Measurements from ENCODE around the gene PCGF3.
"Not testable (repeated sequence)": the region's sequence is repeated elsewhere in the genome, so short reads cannot be mapped to it uniquely, and the experiment has no call there.

Gene PCGF3

GRCh38 chr4:683247-683897 lies 22.3 kb upstream of the PCGF3 start:
- DNase-seq (ENCODE audit: low spot score) = no peak

DNA sequence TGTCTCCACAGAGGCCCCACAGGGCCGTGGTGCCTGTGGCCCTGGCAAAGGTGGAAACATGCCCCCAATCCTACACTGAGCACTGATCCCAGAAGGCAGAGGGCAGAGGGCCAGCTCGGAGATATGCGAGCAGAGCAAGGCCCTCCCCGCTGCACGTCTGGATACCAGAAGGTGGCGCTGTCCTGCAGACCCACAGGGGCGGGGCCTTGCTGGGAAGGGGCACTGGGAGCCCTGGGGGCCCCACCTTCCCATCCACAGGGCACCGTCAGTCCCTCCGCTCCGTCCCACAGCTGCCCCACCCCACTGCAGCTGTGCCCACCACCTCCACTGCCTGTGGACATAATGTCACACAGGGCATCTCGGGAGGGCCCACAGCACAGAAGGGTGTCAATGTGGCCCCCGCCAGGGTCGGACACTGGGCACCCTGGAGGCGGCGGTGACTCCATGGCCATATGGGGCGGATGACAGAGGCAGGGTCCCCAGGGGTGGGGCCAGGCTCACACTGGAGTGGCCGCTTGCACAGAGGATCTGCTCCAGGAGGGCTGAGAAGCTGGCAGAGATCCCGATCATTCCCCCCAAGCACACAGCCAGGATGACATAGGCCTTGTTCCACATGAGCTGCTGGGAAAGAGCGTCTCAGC lies 21.5 kb upstream of the PCGF3 start:
- peak; percentile 36 for DNase-seq (ENCODE audit: low spot score)

DNA sequence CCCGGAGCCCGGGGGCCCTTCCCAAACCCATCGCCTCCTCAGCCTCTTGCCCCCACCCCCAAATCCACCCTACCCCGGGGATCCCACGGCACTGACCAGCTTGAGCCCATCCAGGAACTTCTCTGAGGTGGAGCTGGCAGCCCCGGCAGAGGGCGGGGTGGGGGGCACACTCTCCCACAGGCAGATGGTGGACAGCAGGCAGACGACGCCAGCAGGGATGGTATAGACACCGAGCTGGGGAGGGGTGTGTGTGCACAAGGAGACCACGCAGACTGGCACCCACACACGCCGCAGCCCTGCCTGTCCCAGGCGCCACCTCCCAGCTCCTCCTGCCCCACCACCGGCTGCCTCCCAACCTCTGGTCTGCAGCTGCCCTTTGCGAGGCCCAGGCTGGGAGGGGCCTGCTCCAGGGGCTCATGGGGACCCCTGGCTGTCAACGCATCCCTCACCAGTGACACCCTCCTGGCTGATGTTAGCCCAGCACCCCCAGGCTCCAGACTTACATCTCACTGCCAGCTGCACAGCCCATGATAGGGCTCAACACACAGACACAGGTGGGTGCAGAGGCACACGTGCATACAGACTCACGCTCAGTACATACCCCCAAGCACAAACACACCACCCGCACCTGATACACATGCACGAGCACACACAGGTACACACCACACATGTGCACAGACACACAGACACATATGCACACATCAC lies 20.9 kb upstream of the PCGF3 start:
- DNase-seq (ENCODE audit: low spot score) = no peak

- no peak for DNase-seq (ENCODE audit: low spot score)
Measured at GRCh38 chr4:685679-686412, 19.8 kb upstream of the PCGF3 start.

- no peak for DNase-seq (ENCODE audit: low spot score)
Measured at GRCh38 chr4:686413-687040, 19.1 kb upstream of the PCGF3 start.

GRCh38 chr4:687048-687970 lies 18.3 kb upstream of the PCGF3 start:
- DNase-seq (ENCODE audit: low spot score) = peak; percentile 77

DNA sequence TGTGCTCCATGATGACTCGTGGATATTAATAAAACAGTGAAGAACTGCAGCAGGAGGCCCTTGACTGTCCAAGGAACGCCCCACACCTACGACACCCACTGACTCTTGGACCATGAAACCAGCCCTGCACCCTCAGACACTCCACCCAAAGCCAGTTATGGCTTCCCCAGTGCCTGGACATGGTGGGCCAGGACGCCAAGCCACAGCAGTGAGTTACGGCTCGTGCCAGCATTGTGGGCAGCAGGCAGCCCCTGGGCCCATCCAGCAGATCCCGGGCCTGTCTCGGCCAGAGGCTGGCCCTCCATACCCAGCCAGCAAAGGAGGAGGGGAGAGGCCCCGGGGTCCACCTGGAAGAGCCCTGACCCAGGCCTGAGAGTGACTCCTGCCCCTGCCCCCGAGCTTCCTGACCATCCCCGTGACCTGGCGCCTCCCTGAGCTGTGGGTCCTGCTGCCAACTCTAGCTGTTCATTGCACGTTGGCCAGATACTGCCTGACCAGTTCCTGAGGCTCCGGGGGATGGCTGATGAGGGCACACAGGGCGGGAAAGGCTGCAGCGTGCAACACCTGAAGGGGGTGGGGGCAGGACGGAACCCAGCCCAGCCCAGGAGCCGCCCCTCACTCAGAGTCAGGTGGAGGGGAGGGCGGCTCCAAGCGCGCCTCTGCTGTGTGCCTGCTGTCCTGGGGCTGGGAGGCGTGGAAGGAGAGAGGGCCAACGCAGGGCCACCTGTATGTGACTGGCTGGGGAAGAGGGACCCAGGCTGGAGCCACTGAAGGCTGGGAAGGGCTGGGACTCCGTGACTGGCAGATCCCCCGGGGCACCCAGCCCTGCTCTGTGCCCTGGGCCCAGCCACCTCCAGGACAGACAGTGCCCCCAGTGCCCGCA lies 17.4 kb upstream of the PCGF3 start:
- DNase-seq (ENCODE audit: low spot score) = no peak

DNA sequence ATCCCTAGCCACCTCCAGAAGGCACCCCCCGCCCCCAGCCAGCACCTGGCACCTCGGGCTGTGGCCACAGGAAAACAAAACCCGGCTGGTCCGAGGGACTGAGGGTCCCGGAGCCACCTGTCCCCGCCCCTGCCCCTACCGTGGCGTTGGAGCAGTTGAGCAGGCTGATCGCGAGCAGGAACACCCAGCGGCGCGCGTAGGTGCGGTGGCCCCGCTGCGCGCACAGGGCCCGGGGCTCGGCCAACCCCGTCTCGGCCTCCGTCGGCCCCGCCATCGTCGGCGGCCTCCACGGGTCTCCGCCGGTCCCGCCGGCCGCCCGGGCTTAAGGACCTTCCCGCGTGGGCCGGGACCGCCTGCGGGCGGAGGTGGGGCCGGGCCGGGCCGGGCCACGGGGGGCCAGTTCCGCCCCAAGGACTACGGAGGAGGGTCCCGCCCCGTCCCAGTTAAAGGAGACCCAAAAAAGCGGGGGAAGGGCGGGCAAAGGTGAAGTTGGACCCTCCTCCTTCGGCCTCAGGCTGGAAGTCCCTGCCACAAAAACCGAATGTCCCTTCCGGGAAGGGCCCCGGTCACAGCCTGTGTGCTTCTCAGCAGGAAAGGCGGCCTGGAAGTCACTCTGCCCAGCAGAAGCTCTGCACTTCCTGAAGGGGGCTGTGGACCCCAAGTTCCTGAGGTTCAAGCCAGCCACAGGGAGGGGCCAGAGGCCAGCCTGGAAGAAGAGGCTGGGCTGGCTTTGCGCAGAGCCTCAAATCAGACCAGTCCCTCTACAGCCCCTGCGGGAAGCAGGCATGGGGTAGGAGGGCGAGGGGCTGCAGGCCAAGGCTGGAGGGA lies 16.6 kb upstream of the PCGF3 start, which contains the start of gene SLC49A3:
TSS of gene SLC49A3 (minus strand) at position 298 of the 828 bp plus-strand sequence. CDS start at position 274, 24 bp downstream.
- DNase-seq (ENCODE audit: low spot score) = no peak

DNA sequence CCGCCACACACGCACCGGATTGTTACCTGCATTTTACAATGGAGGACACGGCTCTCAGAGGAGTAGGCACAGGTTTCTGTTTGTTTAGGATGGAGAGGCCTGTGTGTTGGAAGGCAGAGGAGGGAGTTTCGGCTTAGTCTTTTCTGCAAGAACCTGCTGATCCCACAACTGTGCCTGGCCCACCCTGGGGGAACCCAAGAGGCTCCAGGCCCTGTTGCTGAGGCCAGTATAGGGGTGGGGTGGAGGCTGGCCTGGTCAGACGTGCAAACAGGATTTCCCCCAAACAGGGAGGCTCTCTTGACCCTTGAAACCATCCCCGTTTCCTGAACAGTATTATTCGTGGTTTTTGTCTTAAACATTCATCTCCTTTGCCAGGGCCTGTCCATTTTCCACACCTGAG lies 15.9 kb upstream of the PCGF3 start:
- DNase-seq (ENCODE audit: low spot score) = no peak

- DNase-seq (ENCODE audit: low spot score) = no peak
Measured at GRCh38 chr4:692771-693554, 12.7 kb upstream of the PCGF3 start.

- not testable (repeated sequence) for DNase-seq (ENCODE audit: low spot score)
Measured at GRCh38 chr4:694341-694940, 11.2 kb upstream of the PCGF3 start.

DNA sequence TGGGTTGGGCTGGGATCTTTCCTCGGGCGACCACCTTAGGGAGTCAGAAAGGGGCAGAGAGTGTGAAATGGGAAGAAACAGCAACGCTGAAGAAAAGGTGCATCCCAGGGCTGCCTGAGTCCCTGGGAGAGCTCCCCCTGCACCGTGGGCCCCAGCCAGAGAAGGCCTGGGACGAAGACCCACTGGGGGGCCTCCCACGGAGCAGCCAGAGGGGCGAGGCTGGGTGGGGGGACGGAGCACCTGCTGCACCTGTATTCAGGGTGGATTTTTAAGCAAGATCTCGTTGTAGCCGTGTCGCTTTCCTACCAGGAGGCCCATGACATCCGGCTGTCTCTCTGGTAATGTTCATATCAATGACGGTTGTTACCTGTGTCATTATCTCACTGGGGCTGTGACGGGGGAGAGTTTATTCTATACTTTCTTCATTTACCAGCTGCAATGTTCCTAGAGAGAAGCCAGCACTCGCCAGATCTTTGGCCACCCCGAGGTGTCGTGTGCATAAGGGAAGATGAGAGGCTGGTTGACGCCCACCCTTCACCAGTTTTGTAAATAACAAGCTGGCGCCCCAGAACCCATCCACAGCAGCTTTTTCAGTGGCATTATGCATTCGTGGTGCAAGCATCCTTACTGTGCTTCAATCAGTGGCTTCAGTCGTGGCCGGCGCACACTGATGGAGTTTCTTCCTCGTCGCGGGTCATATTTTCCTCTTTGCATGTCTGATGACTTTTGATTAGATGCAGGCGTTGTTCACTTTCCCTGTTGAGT lies 5.6 kb upstream of the PCGF3 start:
- DNase-seq (ENCODE audit: low spot score) = no peak

- no peak for DNase-seq (ENCODE audit: low spot score)
Measured at GRCh38 chr4:700587-701264, 4.9 kb upstream of the PCGF3 start.

DNA sequence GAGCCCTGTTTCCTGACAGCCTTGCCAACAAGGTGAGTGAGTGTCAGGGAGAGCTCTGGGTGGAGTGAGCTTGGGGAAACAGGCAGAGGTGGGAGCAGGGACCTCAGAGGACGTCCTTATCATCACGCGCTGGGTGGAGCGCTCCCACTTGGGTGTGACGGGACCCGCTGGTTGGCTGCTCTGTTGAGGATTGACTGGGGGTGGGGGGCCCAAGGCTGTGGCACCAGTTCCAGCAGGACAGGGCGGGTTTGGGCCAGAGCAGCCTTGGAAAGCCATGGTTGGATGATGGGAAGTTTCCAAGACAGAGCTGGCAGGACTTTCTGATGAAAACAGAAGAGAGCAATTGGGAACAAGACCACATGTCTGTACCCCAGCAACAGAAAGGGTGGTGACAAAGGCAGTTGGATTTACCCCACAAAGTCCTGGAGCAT lies 3.0 kb upstream of the PCGF3 start:
- no peak for DNase-seq (ENCODE audit: low spot score)

DNA sequence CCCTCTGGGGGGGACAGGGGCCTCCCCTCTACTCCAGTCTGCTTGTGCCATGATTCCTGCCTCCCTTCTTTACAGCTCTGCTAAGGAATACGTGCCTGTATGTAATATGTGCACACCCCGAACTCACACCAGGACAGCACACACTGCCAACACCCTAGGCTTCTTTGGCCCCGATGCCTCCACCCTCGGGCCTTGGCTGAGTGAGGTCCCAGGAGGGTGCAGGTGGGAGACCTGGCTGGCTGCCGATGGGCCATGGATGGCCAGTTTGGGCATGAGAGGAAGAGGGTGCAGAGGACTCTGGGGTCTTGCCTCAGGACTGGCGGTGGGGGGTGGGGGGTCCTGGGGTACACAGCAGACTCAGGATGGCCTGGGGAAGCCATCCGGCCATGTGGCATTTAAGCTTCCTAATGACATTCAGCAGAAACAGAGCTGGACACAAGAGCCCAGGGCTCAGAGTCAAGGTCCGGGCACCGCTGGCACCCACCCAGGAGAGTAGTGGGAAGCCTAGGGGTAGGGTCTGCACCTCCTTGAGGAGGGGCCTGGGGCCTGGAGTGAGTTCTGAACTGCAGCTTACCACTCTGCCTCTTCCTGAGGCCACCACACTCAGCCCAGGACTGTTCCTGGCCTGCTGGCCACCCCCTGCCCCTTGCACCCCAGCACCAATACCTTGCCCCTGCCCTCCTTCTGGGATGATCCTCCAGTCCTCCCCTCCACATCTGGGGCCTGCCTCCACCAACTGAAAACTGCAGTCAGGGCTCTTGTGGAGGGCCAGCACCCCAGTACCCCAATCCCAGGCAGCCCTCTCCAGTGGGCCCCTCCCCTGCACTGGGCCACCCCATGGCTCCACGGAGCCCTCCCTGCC lies 2.1 kb upstream of the PCGF3 start:
- no peak for DNase-seq (ENCODE audit: low spot score)
